PFSK-1 (cell line): ENCODE results near the gene PDPK1.

Source experiments
- FOXP2 ChIP-seq: optimal IDR thresholded peaks from 2 replicates; pipeline ENCODE3; 2011; ENCODE audit warnings: borderline replicate concordance, control low read depth, inconsistent platforms; ENCODE audit not compliant: insufficient read depth; ENCODE audit errors: extremely low read length, extremely low read depth
- POLR2AphosphoS5 ChIP-seq: IDR thresholded peaks from 2 replicates; pipeline ENCODE4 v1.6.1; 2012; ENCODE audit warnings: low read depth, mild to moderate bottlenecking, control low read depth, low read length, moderate library complexity
- SIN3A ChIP-seq: IDR thresholded peaks from 2 replicates; pipeline ENCODE4 v1.6.1; 2012; ENCODE audit warnings: mild to moderate bottlenecking, low read length, moderate library complexity, borderline replicate concordance; ENCODE audit not compliant: insufficient read depth
- TAF1 ChIP-seq: IDR thresholded peaks from 2 replicates; pipeline ENCODE4 v1.6.1; 2012; ENCODE audit warnings: low read length, control low read depth, borderline replicate concordance; ENCODE audit not compliant: insufficient read depth
- TF ChIP-seq, protein P1 (sequence below), 2 experiments: IDR thresholded peaks; 2 replicates each; pipeline versions ENCODE4 v1.6.1 to v1.8.0; 2011 to 2012; ENCODE audit warnings: low read depth in 2 of 2, low read length in 2 of 2, control low read depth in 1 of 2, inconsistent platforms in 1 of 2, mild to moderate bottlenecking in 1 of 2, moderate library complexity in 1 of 2; ENCODE audit not compliant: insufficient read depth in 1 of 2

DNA sequence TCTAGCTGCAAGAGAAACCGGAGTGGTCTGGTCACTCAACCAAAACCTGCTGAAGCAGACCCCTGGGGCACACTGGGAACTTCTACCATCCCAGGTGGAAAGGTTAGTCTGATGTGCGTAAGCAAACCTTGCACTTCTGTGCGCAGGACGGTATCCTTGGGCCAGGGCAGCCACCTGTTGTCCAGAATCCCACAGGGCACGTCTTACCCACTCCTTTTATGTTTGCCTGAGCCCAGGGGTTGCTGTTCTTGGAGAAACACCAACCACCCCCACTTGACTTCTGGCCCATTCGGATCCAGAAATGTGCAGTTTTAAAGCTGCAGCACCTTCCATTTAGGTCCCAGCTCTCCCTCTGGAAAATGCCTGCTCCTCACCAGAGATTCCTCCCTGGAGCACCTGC lies 44.2 kb upstream of the PDPK1 start:
- TF ChIP-seq SIN3A (no peak), POLR2AphosphoS5 (no peak), TAF1 (no peak), FOXP2 (no peak)
- TF ChIP-seq, protein P1, sequence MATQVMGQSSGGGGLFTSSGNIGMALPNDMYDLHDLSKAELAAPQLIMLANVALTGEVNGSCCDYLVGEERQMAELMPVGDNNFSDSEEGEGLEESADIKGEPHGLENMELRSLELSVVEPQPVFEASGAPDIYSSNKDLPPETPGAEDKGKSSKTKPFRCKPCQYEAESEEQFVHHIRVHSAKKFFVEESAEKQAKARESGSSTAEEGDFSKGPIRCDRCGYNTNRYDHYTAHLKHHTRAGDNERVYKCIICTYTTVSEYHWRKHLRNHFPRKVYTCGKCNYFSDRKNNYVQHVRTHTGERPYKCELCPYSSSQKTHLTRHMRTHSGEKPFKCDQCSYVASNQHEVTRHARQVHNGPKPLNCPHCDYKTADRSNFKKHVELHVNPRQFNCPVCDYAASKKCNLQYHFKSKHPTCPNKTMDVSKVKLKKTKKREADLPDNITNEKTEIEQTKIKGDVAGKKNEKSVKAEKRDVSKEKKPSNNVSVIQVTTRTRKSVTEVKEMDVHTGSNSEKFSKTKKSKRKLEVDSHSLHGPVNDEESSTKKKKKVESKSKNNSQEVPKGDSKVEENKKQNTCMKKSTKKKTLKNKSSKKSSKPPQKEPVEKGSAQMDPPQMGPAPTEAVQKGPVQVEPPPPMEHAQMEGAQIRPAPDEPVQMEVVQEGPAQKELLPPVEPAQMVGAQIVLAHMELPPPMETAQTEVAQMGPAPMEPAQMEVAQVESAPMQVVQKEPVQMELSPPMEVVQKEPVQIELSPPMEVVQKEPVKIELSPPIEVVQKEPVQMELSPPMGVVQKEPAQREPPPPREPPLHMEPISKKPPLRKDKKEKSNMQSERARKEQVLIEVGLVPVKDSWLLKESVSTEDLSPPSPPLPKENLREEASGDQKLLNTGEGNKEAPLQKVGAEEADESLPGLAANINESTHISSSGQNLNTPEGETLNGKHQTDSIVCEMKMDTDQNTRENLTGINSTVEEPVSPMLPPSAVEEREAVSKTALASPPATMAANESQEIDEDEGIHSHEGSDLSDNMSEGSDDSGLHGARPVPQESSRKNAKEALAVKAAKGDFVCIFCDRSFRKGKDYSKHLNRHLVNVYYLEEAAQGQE (IDR thresholded peaks at IDR 0.05; ENCODE audit: insufficient read depth in 1 of 2, low read depth in 2 of 2, low read length in 2 of 2), result no peak
